ENCODE data around the gene APOM.

DNA sequence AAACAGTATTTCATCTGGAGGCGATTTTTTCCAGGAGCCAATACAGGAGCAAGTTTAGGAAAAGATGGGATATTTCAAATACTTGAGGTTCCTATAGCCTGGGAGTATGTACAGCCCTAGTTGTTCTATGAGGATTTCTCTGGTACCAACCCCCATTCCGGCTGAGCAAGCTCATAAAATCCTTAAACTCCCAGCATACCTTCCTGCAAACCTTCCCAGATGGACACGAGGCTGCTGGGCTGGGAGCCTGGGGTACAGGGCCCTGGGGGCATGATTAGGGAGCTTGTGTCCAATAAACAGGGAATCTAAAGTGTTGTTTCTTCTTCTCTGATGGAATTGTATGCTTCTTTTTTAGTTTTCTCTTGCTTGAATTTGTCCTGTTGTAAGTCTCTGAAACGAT lies 33.7 kb upstream of the APOM start:
- TF ChIP-seq POLR2A (IDR thresholded peaks at IDR 0.05), result no peak
- TF ChIP-seq, protein P1, sequence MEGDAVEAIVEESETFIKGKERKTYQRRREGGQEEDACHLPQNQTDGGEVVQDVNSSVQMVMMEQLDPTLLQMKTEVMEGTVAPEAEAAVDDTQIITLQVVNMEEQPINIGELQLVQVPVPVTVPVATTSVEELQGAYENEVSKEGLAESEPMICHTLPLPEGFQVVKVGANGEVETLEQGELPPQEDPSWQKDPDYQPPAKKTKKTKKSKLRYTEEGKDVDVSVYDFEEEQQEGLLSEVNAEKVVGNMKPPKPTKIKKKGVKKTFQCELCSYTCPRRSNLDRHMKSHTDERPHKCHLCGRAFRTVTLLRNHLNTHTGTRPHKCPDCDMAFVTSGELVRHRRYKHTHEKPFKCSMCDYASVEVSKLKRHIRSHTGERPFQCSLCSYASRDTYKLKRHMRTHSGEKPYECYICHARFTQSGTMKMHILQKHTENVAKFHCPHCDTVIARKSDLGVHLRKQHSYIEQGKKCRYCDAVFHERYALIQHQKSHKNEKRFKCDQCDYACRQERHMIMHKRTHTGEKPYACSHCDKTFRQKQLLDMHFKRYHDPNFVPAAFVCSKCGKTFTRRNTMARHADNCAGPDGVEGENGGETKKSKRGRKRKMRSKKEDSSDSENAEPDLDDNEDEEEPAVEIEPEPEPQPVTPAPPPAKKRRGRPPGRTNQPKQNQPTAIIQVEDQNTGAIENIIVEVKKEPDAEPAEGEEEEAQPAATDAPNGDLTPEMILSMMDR (IDR thresholded peaks at IDR 0.05), result no peak
